Thymus (tissue), 11 donors: Measurements from ENCODE around the gene CPSF2. TPM values are rescaled to one million over a fixed set of nuclear protein-coding genes. Genes with fewer than 3 reads are reported as not detected.

ENCODE experiments used
- DNase-seq, 9 donors: peaks; one replicate each; pipeline ENCODE4 v3.0.0-alpha.2; 2013; ENCODE audit warnings: low spot score in 9 of 9, low read depth in 6 of 9, missing footprints in 1 of 9
- H3K27ac ChIP-seq, 2 donors: one replicate each; pipeline ENCODE4 v1.5.1; 2013; ENCODE audit warnings: control low read depth in 1 of 2, low read depth in 1 of 2, low read length in 1 of 2, mild to moderate bottlenecking in 1 of 2, moderate library complexity in 1 of 2
- H3K27me3 ChIP-seq, 2 donors: one replicate each; pipeline ENCODE4 v1.5.1; 2013; ENCODE audit warnings: low read length in 1 of 2; ENCODE audit not compliant: control insufficient read depth in 2 of 2, insufficient read depth in 1 of 2
- H3K36me3 ChIP-seq, 2 donors: one replicate each; pipeline ENCODE4 v1.5.1; 2013; ENCODE audit warnings: low read length in 1 of 2, mild to moderate bottlenecking in 1 of 2, moderate library complexity in 1 of 2; ENCODE audit not compliant: control insufficient read depth in 2 of 2, insufficient read depth in 2 of 2
- H3K4me1 ChIP-seq, 2 donors: one replicate each; pipeline ENCODE4 v1.5.1; 2013; ENCODE audit warnings: low read length in 2 of 2; ENCODE audit not compliant: control insufficient read depth in 2 of 2, insufficient read depth in 2 of 2
- H3K4me3 ChIP-seq, 2 donors: one replicate each; pipeline ENCODE4 v1.5.1; 2013; ENCODE audit warnings: low read length in 2 of 2, control low read depth in 1 of 2, mild to moderate bottlenecking in 1 of 2
- H3K9me3 ChIP-seq, 2 donors: one replicate each; pipeline ENCODE4 v1.5.1; 2013; ENCODE audit warnings: low read length in 1 of 2, mild to moderate bottlenecking in 1 of 2; ENCODE audit not compliant: control insufficient read depth in 2 of 2, insufficient read depth in 1 of 2
- whole genome bisulfite sequencing: extraction: QIAGEN DNeasy Blood & Tissue Kit; methylation state at CpG from one replicate; pipeline ENCODE4 v1.1.7; 2013; 5-methylcytosine and 5-hydroxymethylcytosine counted together
- polyA plus RNA-seq: library from polyadenylated mRNA; stranded (reverse); fragments of 200-250 nt; gene quantifications from one replicate; pipeline ENCODE4 v1.2.3, GENCODE V29; 2013
- total RNA-seq: library from RNA; stranded (reverse); fragments of 120-200 nt; gene quantifications from one replicate; pipeline ENCODE4 v1.2.4, GENCODE V29; 2013
- donor health status: healthy.

CPSF2 gene
- total and polyA plus RNA-seq, 2 donors = 12.3 to 53.4 TPM

- H3K9me3 ChIP-seq = no peaks in the 10 kb centered on the region
- peaks cover 16 to 26% of the 10 kb centered on the region in 2 donors for H3K4me1 ChIP-seq
- H3K4me3 ChIP-seq = peak within 1 kb of the TSS; percentile 76 to 93
- DNase-seq = peak; percentile 87 to 98 (median 96)
- under 1% methylated on average over 66 of the region's 66 CpGs for whole genome bisulfite sequencing
- H3K27me3 ChIP-seq = no peaks in the 10 kb centered on the region
- H3K36me3 ChIP-seq = no peaks in the 10 kb centered on the region
- peak within 1 kb of the TSS; percentile 75 to 98 for H3K27ac ChIP-seq
These were observed 15.4 kb upstream of the CPSF2 start, which contains the start of gene ATXN3 for GRCh38 chr14:92106143-92106926. Gene ATXN3 (minus strand): TSS chr14:92106582. CDS start chr14:92106552, 30 bp downstream.

GRCh38 chr14:92108345-92109254 lies 13.2 kb upstream of the CPSF2 start:
- no peaks in the 10 kb centered on the region for H3K9me3 ChIP-seq
- H3K4me1 ChIP-seq = peaks cover 16 to 26% of the 10 kb centered on the region in 2 donors
- peak overlapping the region; percentile 6 to 12 for H3K4me3 ChIP-seq
- no peaks in the 10 kb centered on the region for H3K27me3 ChIP-seq
- DNase-seq = peak in 7 of 9 donors; percentile 8 to 75 (median 35)
- 38% methylated on average over 11 of the region's 11 CpGs for WGBS
- H3K27ac ChIP-seq = peak overlapping the region; percentile 66 to 74
- no peaks in the 10 kb centered on the region for H3K36me3 ChIP-seq

GRCh38 chr14:92109490-92109889 lies 12.3 kb upstream of the CPSF2 start:
- H3K27ac ChIP-seq = no peak overlapping the region
- WGBS = 95% methylated on average over 5 of the region's 5 CpGs
- H3K9me3 ChIP-seq = no peaks in the 10 kb centered on the region
- H3K36me3 ChIP-seq = no peaks in the 10 kb centered on the region
- H3K4me1 ChIP-seq = peaks cover 16 to 24% of the 10 kb centered on the region in 2 donors
- H3K27me3 ChIP-seq = no peaks in the 10 kb centered on the region
- no peak for DNase-seq
- H3K4me3 ChIP-seq = no peak overlapping the region

- peak overlapping the region; percentile 86 to 89 for H3K27ac ChIP-seq
- under 1% methylated on average over 36 of the region's 36 CpGs for WGBS
- no peaks in the 10 kb centered on the region for H3K27me3 ChIP-seq
- H3K4me1 ChIP-seq = peaks cover 11 to 14% of the 10 kb centered on the region in 2 donors
- peak in 4 of 9 donors; percentile 10 to 33 (median 22) for DNase-seq
- H3K36me3 ChIP-seq = peaks cover 0 to 23% of the 10 kb centered on the region in 2 donors
- H3K9me3 ChIP-seq = no peaks in the 10 kb centered on the region
- H3K4me3 ChIP-seq = peak overlapping the region; percentile 76 to 99
These were observed 531 bp upstream of the CPSF2 start for GRCh38 chr14:92121207-92121669.

DNA sequence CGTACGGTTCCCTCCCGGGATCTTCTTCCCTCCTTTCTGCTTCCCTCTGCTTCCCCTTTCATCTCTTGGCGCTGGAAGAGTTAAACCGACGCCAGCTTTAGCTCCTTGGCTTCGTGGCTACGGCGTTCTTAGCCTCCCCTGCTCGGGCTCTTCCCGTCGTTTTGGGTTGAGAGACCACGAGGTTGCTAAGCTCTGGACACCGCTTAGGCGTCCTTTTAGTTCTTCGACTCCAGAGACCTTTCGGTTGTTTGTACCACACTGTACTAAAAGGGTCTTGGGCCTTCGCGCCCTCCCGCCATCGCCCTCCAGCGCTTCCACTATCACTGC lies 545 bp downstream of the CPSF2 start:
- WGBS = under 1% methylated on average over 22 of the region's 22 CpGs
- Histone ChIP-seq H3K9me3 (no peaks in the 10 kb centered on the region), H3K27ac (peak overlapping the region in 1 of 2 donors; percentile 89), H3K4me1 (peaks cover 11 to 14% of the 10 kb centered on the region in 2 donors), H3K27me3 (no peaks in the 10 kb centered on the region), H3K36me3 (peaks cover 0 to 26% of the 10 kb centered on the region in 2 donors), H3K4me3 (peak overlapping the region; percentile 76 to 99)
- DNase-seq = peak in 5 of 9 donors; percentile 22 to 68 (median 29)

DNA sequence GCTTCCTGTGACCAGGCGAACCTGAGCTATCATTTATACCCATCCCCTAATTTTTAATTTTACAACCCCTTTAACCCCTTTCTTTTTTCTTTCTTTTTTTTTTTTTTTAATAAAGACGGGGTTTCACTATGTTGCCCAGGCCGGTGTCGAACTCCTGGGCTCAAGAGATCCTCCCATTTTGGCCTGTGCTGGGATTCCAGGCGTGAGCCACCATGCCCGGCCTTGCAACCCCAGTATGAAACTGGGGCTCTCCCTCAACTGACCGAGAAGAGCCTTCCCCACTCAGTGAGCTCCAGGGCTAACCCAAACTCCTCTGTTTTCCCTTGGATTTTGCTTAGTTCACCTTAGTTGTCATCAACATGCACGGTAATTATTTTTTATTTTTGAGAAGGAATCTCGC lies 992 bp downstream of the CPSF2 start:
- Histone ChIP-seq H3K4me1 (peaks cover 11 to 14% of the 10 kb centered on the region in 2 donors), H3K27ac (peak overlapping the region in 1 of 2 donors; percentile 89), H3K4me3 (peak overlapping the region; percentile 76 to 99), H3K36me3 (peaks cover 0 to 26% of the 10 kb centered on the region in 2 donors), H3K27me3 (no peaks in the 10 kb centered on the region), H3K9me3 (no peaks in the 10 kb centered on the region)
- no peak for DNase-seq
- WGBS = 73% methylated on average over 9 of the region's 9 CpGs

DNA sequence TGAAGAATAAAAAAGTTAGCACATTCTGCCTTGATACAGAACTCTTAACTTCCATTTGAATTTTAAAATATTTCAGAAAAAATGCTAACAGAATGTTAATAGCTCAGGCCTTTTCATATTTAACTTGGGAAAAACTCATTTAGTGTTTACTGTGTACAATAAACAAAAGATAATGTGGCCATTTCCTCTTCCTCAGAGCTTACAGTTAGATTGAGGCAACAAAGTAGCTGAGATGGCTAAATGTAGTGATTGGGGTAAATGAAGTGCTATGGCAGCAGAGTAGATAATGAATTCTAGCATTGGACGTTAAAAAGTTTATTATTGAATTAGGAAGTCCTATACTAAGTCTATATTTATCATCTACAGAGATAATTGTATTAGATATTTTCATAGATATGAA lies 12.7 kb downstream of the CPSF2 start:
- Histone ChIP-seq H3K4me3 (no peak overlapping the region), H3K36me3 (peaks cover 28 to 78% of the 10 kb centered on the region in 2 donors), H3K27ac (no peak overlapping the region), H3K4me1 (no peaks in the 10 kb centered on the region), H3K9me3 (no peaks in the 10 kb centered on the region), H3K27me3 (no peaks in the 10 kb centered on the region)
- 99% methylated on average over 1 of the region's 1 CpG for WGBS
- DNase-seq = no peak

GRCh38 chr14:92135269-92135668 lies 13.5 kb downstream of the CPSF2 start:
- 89% methylated on average over 1 of the region's 1 CpG for WGBS
- DNase-seq = peak in 4 of 9 donors; percentile 10 to 48 (median 16)
- Histone ChIP-seq H3K27ac (no peak overlapping the region), H3K27me3 (no peaks in the 10 kb centered on the region), H3K9me3 (no peaks in the 10 kb centered on the region), H3K4me3 (no peak overlapping the region), H3K36me3 (peaks cover 28 to 73% of the 10 kb centered on the region in 2 donors), H3K4me1 (no peaks in the 10 kb centered on the region)
